Mucosa of descending colon (tissue), 3 donors: ENCODE measurements around the gene FAM193A. TPM values are rescaled to one million over a fixed set of nuclear protein-coding genes. Genes with fewer than 3 reads are reported as not detected.

ENCODE experiments used
- ATAC-seq: fragments of 200-7000 bp; cut with Tn5 transposase; one replicate; pipeline ENCODE4 v1.9.1; 2020; ENCODE audit warnings: mild to moderate bottlenecking, moderate library complexity
- DNase-seq, 3 donors: peaks; one replicate each; pipeline ENCODE4 v3.0.0-alpha.2; 2020
- H3K36me3 ChIP-seq: fragments of 200-600 bp; one replicate; pipeline ENCODE4 v1.8.0; 2021; ENCODE audit warnings: low read depth, mild to moderate bottlenecking
- H3K4me1 ChIP-seq: fragments of 200-600 bp; one replicate; pipeline ENCODE4 v1.8.0; 2021; ENCODE audit warnings: low read depth, mild to moderate bottlenecking
- H3K4me3 ChIP-seq: fragments of 200-600 bp; one replicate; pipeline ENCODE4 v1.8.0; 2021; ENCODE audit warnings: mild to moderate bottlenecking
- H3K9me3 ChIP-seq: fragments of 200-600 bp; one replicate; pipeline ENCODE4 v1.8.0; 2021; ENCODE audit warnings: mild to moderate bottlenecking
- CTCF ChIP-seq: fragments of 200-600 bp; IDR thresholded peaks from one replicate; pipeline ENCODE4 v1.8.0; 2022; ENCODE audit warnings: antibody characterized with exemption, mild to moderate bottlenecking
- intact Hi-C, 2 donors: fragments of 100-400 bp; cut with DNase I in 1 of 2; cut with micrococcal nuclease in 1 of 2; formaldehyde crosslinking; loops; one replicate each; pipeline versions ENCODE4 v1.11.0 to v1.11.1; 2022; cut with DNase I, micrococcal nuclease
- total RNA-seq, 3 donors: library from RNA; stranded (reverse); fragmentation: NEBNext Ultra II Directional in 2 of 3; extraction: Animal tissue kit (Norgen Biotek cat#: 25700) in 2 of 3; gene quantifications; one replicate each; pipeline versions ENCODE4 v1.2.1 to v1.2.4, GENCODE V29; 2021 to 2023
- donor health status: DM: no; HTN: no; CAD: no; lungs with moderate emphysema.
- donor health status: DM: no; HTN: no; CAD: no.
- donor health status: DM: no; HTN: yes; CAD: no.

The FAM193A gene
- total RNA-seq, 3 donors from 2014 or later, result 26.7 to 35.2 (median 28.6) TPM

GRCh38 chr4:2781911-2782310 is 245.5 kb downstream of the FAM193A start:
- intact Hi-C loops, result loop anchor here in 1 of 2 donors (10.0 kb wide), 1 partner anchor 83 kb away; no protein-coding TSS in a partner anchor
- no peak overlapping the region for H3K4me3 ChIP-seq
- H3K9me3 ChIP-seq, result no peaks in the 10 kb centered on the region
- DNase-seq, result no peak
- H3K4me1 ChIP-seq, result peaks cover 5% of the 10 kb centered on the region
- no peak for ATAC-seq
- no peak for TF ChIP-seq CTCF
- H3K36me3 ChIP-seq, result no peaks in the 10 kb centered on the region

Other genes with a start within 250 kb of the FAM193A start
- gene ZFYVE28, start 118.0 kb upstream of the FAM193A start, total RNA-seq, result 10 to 100 TPM; 32.4 to 56.4 (median 42.9) TPM
- 1 to 10 TPM; 1.2 to 1.3 (median 1.2) TPM for gene CFAP99, start 117.7 kb upstream of the FAM193A start, total RNA-seq
- gene RNF4, start 67.5 kb upstream of the FAM193A start, total RNA-seq, result 10 to 100 TPM; 48.0 to 55.1 (median 51.9) TPM
- gene TNIP2, start 219.7 kb downstream of the FAM193A start, total RNA-seq, result 10 to 100 TPM; 50.3 to 51.5 (median 51.2) TPM